RPMI8226 (cell line): ENCODE results near the gene LRRC56.

ENCODE experiments used
- DNase-seq: peaks from one replicate; pipeline ENCODE4 v3.0.0-alpha.2; 2015

LRRC56 gene

GRCh38 chr11:576811-577610, 39.7 kb downstream of the LRRC56 start:
- DNase-seq: no peak

DNA sequence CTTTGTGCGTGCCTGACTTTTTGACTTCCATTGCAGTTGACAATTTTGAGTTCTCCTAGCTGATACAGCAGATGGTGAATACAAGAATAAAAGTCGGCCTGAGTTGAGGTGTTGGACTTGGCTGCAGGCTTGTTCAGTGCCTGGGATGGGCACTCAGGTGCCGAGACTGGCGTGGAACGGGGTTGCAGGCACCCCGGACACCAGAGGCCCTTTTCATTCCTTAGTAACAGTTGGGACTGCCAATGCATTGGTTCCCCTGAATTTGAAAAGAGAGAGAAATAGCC, 40.2 kb downstream of the LRRC56 start:
- DNase-seq: no peak

- DNase-seq: no peak
Measured at GRCh38 chr11:578276-579035, 41.1 kb downstream of the LRRC56 start.

DNA sequence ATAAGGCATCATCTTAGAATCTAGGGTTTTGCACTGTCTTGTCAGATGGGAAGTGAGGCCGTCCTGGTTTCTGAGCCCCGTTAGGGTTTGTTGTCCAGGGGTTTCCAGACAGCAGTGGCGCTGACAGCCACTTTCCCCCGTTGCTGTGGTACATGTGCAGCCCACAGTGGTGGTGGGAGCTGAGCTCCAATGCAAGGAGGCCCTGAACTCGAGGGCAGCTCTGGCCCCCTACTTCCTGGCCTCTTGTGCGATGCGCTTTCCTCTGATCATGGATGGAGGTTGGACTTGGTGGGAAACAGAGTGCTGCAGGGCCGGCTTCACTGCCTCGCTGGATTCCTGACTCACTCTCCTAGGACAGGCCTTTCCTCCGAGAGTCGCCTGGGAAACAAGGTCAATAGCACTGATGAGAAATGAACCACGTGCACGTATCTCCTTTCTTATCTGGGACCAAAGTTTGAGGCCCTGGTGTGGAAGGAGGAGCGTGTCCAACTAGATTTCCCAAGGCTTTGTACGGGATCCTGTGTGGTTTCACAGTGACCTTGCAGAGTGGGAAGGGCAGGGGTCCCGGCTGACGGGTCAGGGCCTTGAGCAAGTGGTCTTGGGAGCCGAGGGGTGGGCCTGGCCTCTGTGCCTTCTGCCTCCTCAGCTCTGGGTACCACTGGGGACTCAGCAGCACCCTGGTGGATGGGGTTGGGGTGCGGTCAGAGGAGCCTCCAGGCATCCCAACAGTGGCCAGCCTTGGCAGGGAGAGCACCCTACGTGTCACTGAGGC, 42.7 kb downstream of the LRRC56 start:
- no peak for DNase-seq

DNA sequence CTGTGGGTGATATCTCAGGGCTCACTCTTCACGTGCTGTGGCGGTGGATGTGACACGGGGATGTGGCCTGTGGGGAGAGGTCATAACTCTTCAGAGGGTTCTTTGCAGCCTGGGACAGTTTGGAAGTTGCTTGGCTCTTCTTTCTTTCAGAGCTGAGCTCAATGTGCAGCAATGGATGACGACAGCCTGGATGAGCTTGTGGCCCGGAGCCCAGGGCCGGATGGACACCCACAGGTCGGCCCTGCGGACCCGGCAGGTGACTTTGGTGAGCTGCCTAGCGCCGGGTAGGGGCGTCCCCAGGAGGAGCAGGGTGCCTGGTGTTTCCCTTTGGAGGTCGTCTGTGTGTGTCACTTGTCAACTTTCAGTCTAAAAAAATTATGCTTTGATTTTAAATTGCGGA, 44.0 kb downstream of the LRRC56 start:
- DNase-seq: no peak

GRCh38 chr11:581752-582151, 44.4 kb downstream of the LRRC56 start:
- DNase-seq: no peak

- no peak for DNase-seq
Measured at GRCh38 chr11:584287-584686, 47.0 kb downstream of the LRRC56 start.

DNA sequence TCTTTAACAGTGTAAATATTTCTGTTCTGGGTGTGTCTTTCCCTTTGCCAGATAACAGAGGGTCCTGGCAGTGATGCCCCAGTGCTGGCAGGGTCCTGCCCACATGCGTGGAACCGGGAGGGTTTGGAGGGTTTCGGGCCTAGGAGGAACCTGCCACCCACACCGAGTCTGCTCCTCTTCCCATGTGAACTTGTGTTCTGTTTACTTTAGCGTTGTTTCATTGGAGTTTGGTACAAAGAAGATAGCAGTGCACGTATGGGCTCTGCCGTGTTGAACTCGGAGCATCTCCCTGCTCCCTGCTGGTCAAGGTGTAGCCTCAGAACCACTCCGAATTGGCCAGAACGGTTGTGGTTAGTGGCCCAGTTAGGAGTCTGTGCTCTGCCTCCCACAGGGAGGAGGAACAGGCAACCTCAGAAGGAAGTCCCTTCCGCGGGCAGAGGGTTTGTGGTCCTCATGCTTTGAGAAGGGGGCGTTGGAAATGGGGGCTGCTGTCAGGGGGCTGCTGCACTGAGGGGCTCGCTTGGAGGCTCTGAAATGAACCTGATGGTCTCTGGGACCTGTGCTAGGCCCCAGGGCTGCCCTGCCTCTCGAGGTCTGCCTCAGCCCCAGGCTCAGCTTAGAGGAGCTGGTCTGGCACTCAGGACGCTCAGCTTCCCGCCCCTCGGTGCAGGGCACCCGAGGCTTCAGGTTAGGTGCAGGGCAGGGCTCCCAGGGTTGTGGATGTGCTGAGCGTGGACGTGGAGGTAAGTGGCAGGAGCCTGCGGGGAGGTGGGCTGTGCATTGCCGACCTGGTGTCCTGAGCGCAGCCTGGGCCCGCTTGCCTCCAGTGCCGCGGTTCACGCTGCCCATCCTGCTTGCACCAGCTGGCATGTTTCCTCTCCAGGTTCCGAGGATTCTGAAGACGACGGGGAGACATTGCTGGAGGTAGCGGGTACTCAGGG, 49.3 kb downstream of the LRRC56 start:
- no peak for DNase-seq

DNA sequence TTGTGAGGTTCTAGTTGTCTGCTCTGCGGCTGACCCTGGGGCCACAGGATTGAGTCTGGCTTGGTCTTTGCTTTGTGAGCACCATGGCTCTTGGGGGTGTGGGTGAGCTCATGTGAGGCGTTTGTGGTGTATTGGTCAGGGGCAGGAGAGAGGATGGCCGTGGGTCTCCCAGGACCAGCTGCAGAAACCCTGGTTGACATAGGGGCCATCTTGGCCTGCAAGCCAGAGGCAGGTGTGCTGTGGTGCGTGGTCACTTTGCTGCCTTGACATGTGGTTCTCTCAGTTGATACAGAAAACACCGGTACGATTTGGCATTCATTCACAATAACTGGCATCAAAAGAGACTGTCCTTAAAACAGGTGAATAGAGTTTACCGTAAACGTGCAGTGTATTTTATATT, 50.2 kb downstream of the LRRC56 start:
- DNase-seq: no peak

GRCh38 chr11:587978-588380, 50.7 kb downstream of the LRRC56 start:
- no peak for DNase-seq

- DNase-seq: no peak
Measured at GRCh38 chr11:589798-590197, 52.5 kb downstream of the LRRC56 start.

- DNase-seq: no peak
Measured at GRCh38 chr11:590997-591396, 53.7 kb downstream of the LRRC56 start.

GRCh38 chr11:592501-592900, 55.2 kb downstream of the LRRC56 start:
- no peak for DNase-seq

GRCh38 chr11:592918-593317, 55.6 kb downstream of the LRRC56 start:
- no peak for DNase-seq

- DNase-seq: no peak
Measured at GRCh38 chr11:593347-593746, 56.0 kb downstream of the LRRC56 start.

DNA sequence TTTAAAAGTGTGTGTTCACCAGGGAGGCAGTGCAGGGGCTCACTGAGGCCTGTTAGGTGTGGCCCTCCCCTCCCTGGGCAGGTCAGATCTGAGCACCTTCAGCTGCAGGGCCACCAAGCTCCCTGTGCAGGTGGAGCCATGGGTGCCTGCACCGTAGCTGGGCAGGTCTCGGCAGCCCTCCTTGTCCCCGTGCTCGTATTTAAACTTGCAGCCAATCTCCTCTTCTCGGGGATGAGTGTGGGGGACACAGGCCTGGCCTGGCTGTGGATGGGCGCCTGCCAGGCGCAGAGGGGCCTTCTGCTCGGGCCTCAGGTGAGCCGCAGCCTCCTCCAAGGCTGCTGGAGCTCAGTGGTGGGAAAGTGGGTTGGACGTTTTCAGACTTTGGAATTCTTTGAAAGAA, 58.1 kb downstream of the LRRC56 start:
- no peak for DNase-seq

DNA sequence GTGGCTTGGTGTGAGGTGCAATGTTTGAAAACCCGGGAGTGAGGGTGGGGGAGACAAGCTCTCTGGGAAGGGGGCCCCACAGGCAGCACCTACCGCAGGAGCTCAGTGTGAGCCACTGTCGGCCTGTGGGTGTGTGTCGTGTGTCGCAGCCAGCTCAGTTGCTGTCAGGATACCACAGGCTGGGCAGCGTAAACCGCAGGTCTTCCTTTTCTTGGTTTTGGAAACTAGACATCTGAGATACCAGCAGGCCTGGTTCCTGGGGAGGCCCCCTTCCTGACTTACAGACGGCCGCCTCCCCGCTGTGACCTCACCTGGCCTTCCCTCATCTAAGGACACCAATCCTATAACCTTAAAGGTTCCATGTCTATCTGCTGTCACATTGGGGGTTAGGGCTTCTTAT, 59.0 kb downstream of the LRRC56 start:
- DNase-seq: no peak

DNA sequence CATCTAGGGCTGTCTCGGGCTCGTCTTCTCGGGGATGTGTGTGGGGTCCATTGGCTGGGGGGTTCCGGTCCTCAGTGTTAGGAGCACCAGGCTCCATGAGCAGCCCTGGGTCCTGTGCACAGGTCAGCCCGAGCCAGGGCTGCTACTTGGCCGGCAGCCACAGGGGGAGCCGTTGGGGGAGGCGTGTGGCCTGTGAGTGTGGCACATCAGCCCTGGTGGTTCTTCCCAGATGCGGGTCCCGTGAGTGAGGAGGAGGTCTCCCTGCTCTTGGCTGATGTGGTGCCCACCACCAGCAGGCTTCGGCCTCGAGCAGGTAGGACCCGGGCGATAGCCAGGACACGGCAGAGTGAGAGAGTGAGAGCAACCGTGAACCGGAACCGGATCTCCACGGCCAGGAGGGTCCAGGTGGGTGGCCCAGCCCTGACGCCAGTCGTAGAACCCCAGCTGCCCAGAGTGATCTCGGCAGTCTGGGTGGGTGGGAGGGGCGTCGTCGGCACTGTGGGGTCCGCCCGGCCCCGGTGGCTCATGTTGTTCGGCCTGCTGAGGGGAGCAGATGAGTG, 59.9 kb downstream of the LRRC56 start:
- DNase-seq: no peak

DNA sequence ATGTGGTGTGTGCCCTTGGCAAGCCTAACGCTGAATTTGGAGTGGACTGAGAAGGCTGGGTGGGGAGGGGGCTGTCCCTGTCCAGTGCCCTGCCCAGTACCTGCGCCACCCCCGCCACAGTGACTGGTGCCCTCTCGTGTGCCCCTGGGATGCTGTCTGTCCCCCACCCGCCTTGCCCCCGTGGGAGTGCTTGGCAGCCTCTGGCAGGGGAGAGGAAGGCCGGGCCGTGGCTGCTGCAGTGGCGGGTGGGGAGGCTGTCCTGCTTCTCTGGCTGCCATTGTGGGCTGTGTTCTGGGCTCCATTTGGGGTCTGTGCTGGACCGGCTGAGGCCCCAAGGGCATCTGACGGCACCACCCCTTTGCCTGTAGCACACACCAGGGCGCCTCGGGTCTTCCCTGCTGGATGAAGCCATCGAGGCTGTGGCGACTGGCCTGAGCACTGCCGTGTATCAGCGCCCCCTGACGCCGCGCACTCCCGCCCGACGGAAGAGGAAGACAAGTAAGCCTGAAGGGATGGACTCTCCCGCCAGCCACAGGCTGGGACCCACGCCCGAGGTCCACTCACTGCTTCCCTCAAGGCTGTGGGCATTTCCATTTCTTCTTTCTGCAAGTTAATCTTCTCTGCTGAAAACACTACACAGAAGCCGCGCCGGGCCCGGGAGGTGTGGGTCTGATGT, 60.8 kb downstream of the LRRC56 start:
- DNase-seq: no peak

GRCh38 chr11:601573-602245, 64.4 kb downstream of the LRRC56 start:
- DNase-seq: no peak

DNA sequence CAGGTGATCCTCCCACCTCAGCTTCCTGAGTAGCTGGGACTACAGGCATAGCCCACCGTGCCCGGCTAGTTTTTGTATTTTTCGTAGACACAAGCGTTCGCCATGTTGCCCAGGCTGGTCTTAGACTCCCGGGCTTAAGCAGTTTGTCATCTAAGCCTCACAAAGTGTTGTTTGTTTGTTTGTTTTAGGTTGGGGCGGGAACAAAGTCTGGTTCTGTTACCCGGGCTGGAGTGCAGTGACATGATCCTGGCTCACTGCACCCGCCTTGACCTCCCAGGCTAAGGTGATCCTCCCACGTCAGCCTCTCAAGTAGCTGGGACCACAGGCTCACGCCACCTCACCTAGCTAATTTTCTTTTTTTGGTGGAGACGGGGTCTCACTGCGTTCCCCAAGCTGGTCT, 65.8 kb downstream of the LRRC56 start:
- DNase-seq: no peak
